Measurements from ENCODE around the gene VAPA. TPM values are rescaled to one million over a fixed set of nuclear protein-coding genes. Genes with fewer than 3 reads are reported as not detected.

The VAPA gene
- total RNA-seq, 3 donors from 2014 or later (not counting 1 experiment from before 2014, with no cell fraction given): 175 to 186 (median 182) TPM

DNA sequence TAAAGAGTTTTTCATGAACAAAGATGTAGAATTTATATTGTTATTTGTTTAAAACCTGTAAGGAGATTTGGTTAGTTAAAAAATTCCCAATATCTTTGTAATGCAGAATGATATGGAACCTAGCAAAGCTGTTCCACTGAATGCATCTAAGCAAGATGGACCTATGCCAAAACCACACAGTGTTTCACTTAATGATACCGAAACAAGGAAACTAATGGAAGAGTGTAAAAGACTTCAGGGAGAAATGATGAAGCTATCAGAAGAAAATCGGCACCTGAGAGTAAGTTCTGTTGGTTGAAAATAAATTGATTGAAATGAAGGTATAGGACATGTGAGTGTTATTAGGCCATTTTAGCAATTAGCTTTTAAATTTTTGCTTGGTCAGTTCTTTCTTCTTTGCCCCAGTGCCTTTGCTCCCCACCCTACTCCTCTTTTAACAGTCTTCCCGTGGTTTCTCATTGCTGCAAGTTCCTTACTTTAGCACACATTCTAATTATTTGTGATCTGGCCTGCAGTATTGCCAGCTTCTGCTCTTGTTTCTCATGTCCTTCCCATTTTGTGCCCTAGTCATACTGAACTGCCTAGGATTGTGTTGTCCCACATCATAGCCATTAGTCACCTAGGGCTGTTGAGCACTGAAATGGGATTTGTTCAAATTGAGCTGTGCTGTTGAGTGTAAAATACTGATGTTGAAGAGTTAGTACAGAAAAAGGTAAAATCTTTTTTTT is 36.6 kb downstream of the VAPA start:
- intact Hi-C loops (cut with micrococcal nuclease): no loop called here
- 69% methylated on average over 3 of the region's 3 CpGs for WGBS (ENCODE audit: insufficient coverage)
- no peak overlapping the region for H3K4me3 Mint-ChIP-seq
- H3K36me3 ChIP-seq (ENCODE audit: control insufficient read depth, insufficient read depth, low read length): peaks cover 50% of the 10 kb centered on the region
- no peak overlapping the region for H3K4me3 ChIP-seq (ENCODE audit: low read length)
- ATAC-seq (no peak), DNase-seq (no peak)
- no peaks in the 10 kb centered on the region for H3K9me3 Mint-ChIP-seq
- H3K27ac ChIP-seq (ENCODE audit: low read length): no peak overlapping the region
- H3K4me1 Mint-ChIP-seq: peaks cover 16 to 26% of the 10 kb centered on the region in 2 donors
- no peaks in the 10 kb centered on the region for H3K27me3 ChIP-seq (ENCODE audit: control insufficient read depth, insufficient read depth, low read length)
- H3K4me1 ChIP-seq (ENCODE audit: control insufficient read depth, insufficient read depth, low read length): no peaks in the 10 kb centered on the region
- H3K36me3 Mint-ChIP-seq: peaks cover 8% of the 10 kb centered on the region
- H3K27me3 Mint-ChIP-seq (ENCODE audit: low read depth in 2 of 2): no peaks in the 10 kb centered on the region
- H3K27ac Mint-ChIP-seq: peak overlapping the region in 1 of 2 donors; percentile 1
- no peaks in the 10 kb centered on the region for H3K9me3 ChIP-seq (ENCODE audit: control insufficient read depth, insufficient read depth, low read length)
- TF ChIP-seq, protein P1, sequence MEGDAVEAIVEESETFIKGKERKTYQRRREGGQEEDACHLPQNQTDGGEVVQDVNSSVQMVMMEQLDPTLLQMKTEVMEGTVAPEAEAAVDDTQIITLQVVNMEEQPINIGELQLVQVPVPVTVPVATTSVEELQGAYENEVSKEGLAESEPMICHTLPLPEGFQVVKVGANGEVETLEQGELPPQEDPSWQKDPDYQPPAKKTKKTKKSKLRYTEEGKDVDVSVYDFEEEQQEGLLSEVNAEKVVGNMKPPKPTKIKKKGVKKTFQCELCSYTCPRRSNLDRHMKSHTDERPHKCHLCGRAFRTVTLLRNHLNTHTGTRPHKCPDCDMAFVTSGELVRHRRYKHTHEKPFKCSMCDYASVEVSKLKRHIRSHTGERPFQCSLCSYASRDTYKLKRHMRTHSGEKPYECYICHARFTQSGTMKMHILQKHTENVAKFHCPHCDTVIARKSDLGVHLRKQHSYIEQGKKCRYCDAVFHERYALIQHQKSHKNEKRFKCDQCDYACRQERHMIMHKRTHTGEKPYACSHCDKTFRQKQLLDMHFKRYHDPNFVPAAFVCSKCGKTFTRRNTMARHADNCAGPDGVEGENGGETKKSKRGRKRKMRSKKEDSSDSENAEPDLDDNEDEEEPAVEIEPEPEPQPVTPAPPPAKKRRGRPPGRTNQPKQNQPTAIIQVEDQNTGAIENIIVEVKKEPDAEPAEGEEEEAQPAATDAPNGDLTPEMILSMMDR (IDR thresholded peaks at IDR 0.05): no peak

DNA sequence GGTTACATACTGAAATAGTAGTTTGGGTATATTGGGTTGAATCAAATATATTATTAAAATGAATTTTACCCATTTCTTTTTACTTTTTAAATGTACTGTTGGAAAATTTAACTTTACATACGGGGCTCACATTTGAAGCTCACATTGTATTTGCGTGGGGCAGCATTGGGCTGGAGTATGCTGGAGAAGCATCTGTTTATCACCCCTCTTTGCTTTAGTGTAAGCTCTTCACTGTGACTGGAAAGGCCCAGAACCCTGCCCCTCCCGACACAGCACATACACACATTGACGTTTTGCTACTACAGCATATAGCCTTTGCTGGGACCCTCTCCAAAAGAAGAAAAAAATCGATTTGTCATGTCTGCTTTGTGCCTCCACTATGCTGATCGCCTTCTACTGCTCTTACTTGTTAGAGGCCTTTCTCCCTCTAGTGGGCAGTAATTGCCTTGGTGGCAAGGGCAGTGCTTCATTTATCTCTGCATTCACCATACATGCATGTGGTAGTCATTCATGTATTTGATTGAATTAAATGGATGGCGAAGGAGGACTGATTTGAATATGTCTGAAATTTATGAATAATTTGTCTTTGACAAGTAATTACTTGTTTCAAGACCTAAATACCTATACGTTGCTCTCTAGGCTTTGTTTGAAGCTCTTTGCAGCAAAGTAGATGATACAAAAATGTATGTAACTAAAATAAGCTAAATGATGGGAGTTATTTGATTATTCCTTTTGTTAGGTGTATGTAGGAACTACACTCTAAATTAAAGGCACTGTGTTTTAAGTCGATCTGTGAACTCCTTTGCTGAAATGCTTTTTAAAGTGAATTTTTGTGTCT is 37.4 kb downstream of the VAPA start:
- H3K27ac Mint-ChIP-seq: peak overlapping the region in 1 of 2 donors; percentile 63
- peaks cover 8% of the 10 kb centered on the region for H3K36me3 Mint-ChIP-seq
- Histone ChIP-seq H3K27ac (ENCODE audit: low read length) (no peak overlapping the region), H3K4me1 (ENCODE audit: control insufficient read depth, insufficient read depth, low read length) (no peaks in the 10 kb centered on the region), H3K27me3 (ENCODE audit: control insufficient read depth, insufficient read depth, low read length) (no peaks in the 10 kb centered on the region), H3K4me3 (ENCODE audit: low read length) (no peak overlapping the region), H3K9me3 (ENCODE audit: control insufficient read depth, insufficient read depth, low read length) (no peaks in the 10 kb centered on the region), H3K36me3 (ENCODE audit: control insufficient read depth, insufficient read depth, low read length) (peaks cover 49% of the 10 kb centered on the region)
- TF ChIP-seq, protein P1 (IDR thresholded peaks at IDR 0.05): peak; percentile 41
- 88% methylated on average over 8 of the region's 9 CpGs for WGBS (ENCODE audit: insufficient coverage)
- H3K4me3 Mint-ChIP-seq: no peak overlapping the region
- H3K4me1 Mint-ChIP-seq: peaks cover 16 to 26% of the 10 kb centered on the region in 2 donors
- intact Hi-C loops (cut with micrococcal nuclease): no loop called here
- H3K27me3 Mint-ChIP-seq (ENCODE audit: low read depth in 2 of 2): no peaks in the 10 kb centered on the region
- DNase-seq: peak in 1 of 2 donors; percentile 56
- H3K9me3 Mint-ChIP-seq: no peaks in the 10 kb centered on the region
- peak; percentile 57 to 69 (median 61) for ATAC-seq

DNA sequence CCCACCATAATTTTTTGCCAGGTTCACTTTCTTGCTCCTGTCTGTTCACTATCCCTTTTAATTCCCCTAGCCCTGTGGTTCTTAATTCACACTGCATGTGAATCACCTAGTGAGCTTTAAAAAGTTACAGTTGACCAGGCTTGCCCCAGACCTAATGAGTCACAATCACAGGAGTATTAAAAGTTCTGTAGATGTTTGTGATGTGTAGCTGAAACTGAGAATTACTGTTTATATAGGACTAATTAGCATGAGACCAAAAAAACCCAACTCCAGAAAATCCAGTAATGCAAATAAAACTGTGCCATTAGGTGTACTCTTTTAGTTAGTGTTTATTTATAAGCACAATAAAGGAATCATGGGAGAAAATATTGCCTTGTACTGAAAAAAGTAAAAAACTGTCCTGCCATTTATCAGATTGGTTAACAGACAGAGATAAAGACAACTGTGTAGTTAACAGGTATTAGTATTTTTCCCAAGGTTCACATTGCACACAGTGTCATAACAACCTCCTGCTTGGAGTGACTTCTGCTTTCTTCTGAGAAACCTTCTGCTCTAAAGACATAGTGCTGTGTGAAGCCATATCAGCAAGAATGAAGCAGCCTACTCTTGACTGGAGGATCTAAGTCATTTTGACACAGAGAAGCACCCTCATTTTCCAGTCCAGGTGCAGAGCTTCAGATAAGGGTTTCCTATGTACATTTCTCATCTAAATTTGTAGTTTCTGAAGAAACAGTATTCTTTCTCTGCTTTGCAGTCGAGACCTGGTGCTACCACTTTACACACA is 39.0 kb downstream of the VAPA start:
- H3K9me3 ChIP-seq (ENCODE audit: control insufficient read depth, insufficient read depth, low read length): no peaks in the 10 kb centered on the region
- H3K4me3 ChIP-seq (ENCODE audit: low read length): no peak overlapping the region
- WGBS (ENCODE audit: insufficient coverage): 95% methylated on average over 1 of the region's 1 CpG
- H3K36me3 ChIP-seq (ENCODE audit: control insufficient read depth, insufficient read depth, low read length): peaks cover 36% of the 10 kb centered on the region
- no peaks in the 10 kb centered on the region for H3K4me1 ChIP-seq (ENCODE audit: control insufficient read depth, insufficient read depth, low read length)
- H3K27me3 ChIP-seq (ENCODE audit: control insufficient read depth, insufficient read depth, low read length): no peaks in the 10 kb centered on the region
- H3K9me3 Mint-ChIP-seq: no peaks in the 10 kb centered on the region
- intact Hi-C loops (cut with micrococcal nuclease): no loop called here
- DNase-seq: no peak
- H3K27ac Mint-ChIP-seq: peak overlapping the region in 1 of 2 donors; percentile 37
- peaks cover 8% of the 10 kb centered on the region for H3K36me3 Mint-ChIP-seq
- no peak overlapping the region for H3K27ac ChIP-seq (ENCODE audit: low read length)
- no peak for ATAC-seq
- TF ChIP-seq, protein P1 (IDR thresholded peaks at IDR 0.05): no peak
- H3K27me3 Mint-ChIP-seq (ENCODE audit: low read depth in 2 of 2): no peaks in the 10 kb centered on the region
- peaks cover 16 to 26% of the 10 kb centered on the region in 2 donors for H3K4me1 Mint-ChIP-seq
- no peak overlapping the region for H3K4me3 Mint-ChIP-seq
